GM23338 (cell line): ENCODE data around the gene ZC2HC1B. TPM values are rescaled to one million over a fixed set of nuclear protein-coding genes. Genes with fewer than 3 reads are reported as not detected.
A peak's percentile ranks its signal among the peaks of the same experiment; 100 is the strongest.

ENCODE experiments used
- ATAC-seq: fragments of 200-7000 bp; cut with Tn5 transposase; 3 replicates; pipeline ENCODE4 v1.9.1; 2020
- DNase-seq: peaks from one replicate; pipeline ENCODE4 v3.0.0-alpha.2; 2015; ENCODE audit warnings: low spot score
- H2AFZ ChIP-seq: fragments of 200-600 bp; sonication (generic); 2 replicates; pipeline ENCODE4 v1.8.0; 2016; ENCODE audit warnings: antibody characterized with exemption, mild to moderate bottlenecking, moderate library complexity
- H3F3A ChIP-seq: fragments of 200-600 bp; sonication (generic); replicated peaks from 2 replicates; pipeline ENCODE4 v1.8.0; 2017; ENCODE audit warnings: antibody characterized with exemption, mixed run types, low read depth
- H3K27ac ChIP-seq: fragments of 200-600 bp; sonication (generic); 2 replicates; pipeline ENCODE4 v1.6.1; 2016; ENCODE audit warnings: low read depth
- H3K27me3 ChIP-seq: fragments of 200-600 bp; sonication (generic); 2 replicates; pipeline ENCODE4 v1.8.0; 2016; ENCODE audit warnings: mild to moderate bottlenecking, mixed run types, moderate library complexity; ENCODE audit not compliant: insufficient read depth
- H3K36me3 ChIP-seq: fragments of 200-600 bp; sonication (generic); 2 replicates; pipeline ENCODE4 v1.8.0; 2016; ENCODE audit warnings: mild to moderate bottlenecking; ENCODE audit not compliant: insufficient read depth
- H3K4me1 ChIP-seq: fragments of 200-600 bp; sonication (generic); 2 replicates; pipeline ENCODE4 v1.8.0; 2016; ENCODE audit warnings: mild to moderate bottlenecking, moderate library complexity; ENCODE audit not compliant: insufficient read depth
- H3K4me2 ChIP-seq: fragments of 200-600 bp; sonication (generic); 2 replicates; pipeline ENCODE4 v1.7.1; 2017; ENCODE audit warnings: mixed run types
- H3K4me3 ChIP-seq: fragments of 200-600 bp; sonication (generic); 2 replicates; pipeline ENCODE4 v1.6.1; 2016; ENCODE audit warnings: mixed run types
- H3K79me2 ChIP-seq: fragments of 200-600 bp; sonication (generic); replicated peaks from 2 replicates; pipeline ENCODE4 v1.8.0; 2017; ENCODE audit warnings: mild to moderate bottlenecking; ENCODE audit not compliant: insufficient read depth
- H3K9me2 ChIP-seq: fragments of 200-600 bp; sonication (generic); 2 replicates; pipeline ENCODE4 v1.8.0; 2017; ENCODE audit not compliant: insufficient read depth
- H4K20me1 ChIP-seq: fragments of 200-600 bp; sonication (generic); replicated peaks from 2 replicates; pipeline ENCODE4 v1.8.0; 2017; ENCODE audit warnings: mild to moderate bottlenecking; ENCODE audit not compliant: insufficient read depth
- H3K27ac Mint-ChIP-seq: 2 replicates; pipeline ENCODE4 v1.8.0; 2020; ENCODE audit warnings: inconsistent platforms, mild to moderate bottlenecking, moderate library complexity, mixed read lengths
- H3K27me3 Mint-ChIP-seq: 3 replicates; pipeline ENCODE4 v1.8.0; 2022; ENCODE audit warnings: low read depth, mild to moderate bottlenecking, moderate library complexity, mixed read lengths, inconsistent platforms; ENCODE audit not compliant: insufficient read depth, poor library complexity
- H3K36me3 Mint-ChIP-seq: 3 replicates; pipeline ENCODE4 v1.8.0; 2021; ENCODE audit warnings: low read depth, mild to moderate bottlenecking, inconsistent platforms, moderate library complexity, mixed read lengths
- H3K4me1 Mint-ChIP-seq: 3 replicates; pipeline ENCODE4 v1.8.0; 2020; ENCODE audit warnings: mild to moderate bottlenecking, inconsistent platforms, mixed read lengths
- H3K4me3 Mint-ChIP-seq: 3 replicates; pipeline ENCODE4 v1.8.0; 2021; ENCODE audit warnings: moderate library complexity, mild to moderate bottlenecking, inconsistent platforms, mixed read lengths
- H3K9me3 Mint-ChIP-seq: 3 replicates; pipeline ENCODE4 v1.8.0; 2020; ENCODE audit warnings: moderate library complexity, mild to moderate bottlenecking, inconsistent platforms, mixed read lengths
- CREB1 ChIP-seq: fragments of 250-450 bp; sonication (Bioruptor Pico); IDR thresholded peaks from 2 replicates; pipeline ENCODE4 v1.5.0; 2020; ENCODE audit warnings: low read depth, mild to moderate bottlenecking, moderate library complexity
- EZH2 ChIP-seq: fragments of 200-600 bp; sonication (generic); IDR thresholded peaks from one replicate; pipeline ENCODE4 v1.8.0; 2017; ENCODE audit warnings: antibody characterized with exemption, mild to moderate bottlenecking, low read depth; ENCODE audit not compliant: unreplicated experiment
- EZH2phosphoT487 ChIP-seq: fragments of 200-600 bp; sonication (generic); IDR thresholded peaks from one replicate; pipeline ENCODE4 v1.8.1; 2018; ENCODE audit warnings: antibody characterized with exemption; ENCODE audit not compliant: unreplicated experiment
- JUNB ChIP-seq: IDR thresholded peaks from one replicate; pipeline ENCODE4 v1.6.1; 2016; ENCODE audit warnings: antibody characterized with exemption; ENCODE audit not compliant: unreplicated experiment
- NANOG ChIP-seq: IDR thresholded peaks from 2 replicates; pipeline ENCODE4 v1.6.1; 2016; ENCODE audit warnings: antibody characterized with exemption, borderline replicate concordance
- POLR2AphosphoS5 ChIP-seq: IDR thresholded peaks from 2 replicates; pipeline ENCODE4 v1.6.1; 2016; ENCODE audit warnings: antibody characterized with exemption, low read depth
- STAT1 ChIP-seq: IDR thresholded peaks from one replicate; pipeline ENCODE4 v1.6.1; 2016; ENCODE audit warnings: antibody characterized with exemption; ENCODE audit not compliant: unreplicated experiment
- ZNF114 ChIP-seq: fragments of 250-450 bp; sonication (Bioruptor Pico); IDR thresholded peaks from 2 replicates; pipeline ENCODE4 v1.5.0; 2020; ENCODE audit warnings: mild to moderate bottlenecking, moderate library complexity
- ZNF331 ChIP-seq: fragments of 250-450 bp; sonication (Bioruptor Pico); IDR thresholded peaks from 2 replicates; pipeline ENCODE4 v1.5.0; 2020; ENCODE audit warnings: low read depth, mild to moderate bottlenecking, moderate library complexity
- polyA plus RNA-seq: library from polyadenylated mRNA; unstranded; fragments of >200 nt; fragmentation: Nextera tagmentation; extraction: Ambion mirVana; gene quantifications from 2 replicates; pipeline ENCODE4 v1.2.1, GENCODE V29; 2016
- total RNA-seq: library from RNA; depleted of rRNA; stranded (reverse); fragments of >200 nt; shearing (Covaris generic); gene quantifications from 2 replicates; pipeline ENCODE4 v1.2.3, GENCODE V29; 2014
- TF ChIP-seq, protein P1 (sequence below): IDR thresholded peaks from 2 replicates; pipeline ENCODE4 v1.6.1; 2016; ENCODE audit warnings: antibody characterized with exemption
- TF ChIP-seq, protein P2 (sequence below), 2 experiments: fragments of 200-600 bp in 1 of 2; sonication (generic) in 1 of 2; conservative IDR thresholded peaks; 2 replicates each; pipeline versions ENCODE4 v1.5.1 to v1.6.1; 2016 to 2017; ENCODE audit warnings: antibody characterized with exemption in 2 of 2, low read depth in 2 of 2, mild to moderate bottlenecking in 2 of 2, moderate library complexity in 1 of 2

The ZC2HC1B gene
- total and polyA plus RNA-seq, 2 experiments from 2014 or later = not detected

DNA sequence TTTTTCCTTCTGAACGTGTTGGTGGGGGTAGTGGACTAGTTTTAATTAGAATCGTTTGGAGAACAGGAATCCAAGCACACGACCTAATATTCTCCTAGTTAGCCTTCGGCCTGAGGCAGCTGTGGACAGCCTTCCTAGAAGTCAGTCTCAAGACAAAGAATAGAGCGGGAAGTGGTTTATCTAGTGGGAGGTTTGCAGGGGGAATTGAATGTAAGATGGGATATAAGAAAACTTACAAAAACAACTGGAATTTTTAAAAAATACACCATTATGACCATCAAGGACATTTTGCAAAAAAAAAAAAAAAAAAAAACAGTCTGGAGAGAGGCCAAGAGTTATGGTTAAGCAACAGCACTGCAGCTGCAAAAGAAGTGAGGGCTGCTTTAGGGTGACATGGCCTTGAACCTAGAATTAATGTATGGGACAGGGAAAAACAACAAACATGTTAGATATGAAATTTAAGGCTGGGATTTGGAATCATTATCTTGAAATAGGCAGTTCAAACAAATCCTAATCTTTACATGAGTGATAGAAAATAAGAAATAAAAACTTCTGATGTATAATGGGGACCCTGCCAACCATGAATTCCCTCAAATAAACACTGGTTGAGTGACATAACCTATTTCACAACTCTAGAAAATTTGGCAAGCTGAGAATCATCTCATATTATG, 103.6 kb downstream of the ZC2HC1B start:
- Mint-ChIP-seq H3K27ac (no peak overlapping the region), H3K4me1 (peaks cover 59% of the 10 kb centered on the region), H3K27me3 (peaks cover 98% of the 10 kb centered on the region), H3K36me3 (no peaks in the 10 kb centered on the region), H3K4me3 (no peak overlapping the region), H3K9me3 (no peaks in the 10 kb centered on the region)
- Histone ChIP-seq H4K20me1 (peaks cover 8% of the 10 kb centered on the region; the same call in 1 of the 2 replicates), H3K4me3 (no peak overlapping the region), H3K27ac (no peak overlapping the region), H3K27me3 (peaks cover 100% of the 10 kb centered on the region), H3K4me2 (no peak overlapping the region), H3K36me3 (no peaks in the 10 kb centered on the region), H3K79me2 (no peaks in the 10 kb centered on the region), H3F3A (0 out of 2 replicates have a peak, but pooled peaks cover 5% of the 10 kb centered on the region), H3K9me2 (no peaks in the 10 kb centered on the region), H3K4me1 (peaks cover 59% of the 10 kb centered on the region), H2AFZ (no peak overlapping the region)
- ATAC-seq (no peak), DNase-seq (no peak)
- TF ChIP-seq ZNF331 (no peak), EZH2phosphoT487 (no peak), POLR2AphosphoS5 (no peak), CREB1 (no peak)
- TF ChIP-seq, protein P1, sequence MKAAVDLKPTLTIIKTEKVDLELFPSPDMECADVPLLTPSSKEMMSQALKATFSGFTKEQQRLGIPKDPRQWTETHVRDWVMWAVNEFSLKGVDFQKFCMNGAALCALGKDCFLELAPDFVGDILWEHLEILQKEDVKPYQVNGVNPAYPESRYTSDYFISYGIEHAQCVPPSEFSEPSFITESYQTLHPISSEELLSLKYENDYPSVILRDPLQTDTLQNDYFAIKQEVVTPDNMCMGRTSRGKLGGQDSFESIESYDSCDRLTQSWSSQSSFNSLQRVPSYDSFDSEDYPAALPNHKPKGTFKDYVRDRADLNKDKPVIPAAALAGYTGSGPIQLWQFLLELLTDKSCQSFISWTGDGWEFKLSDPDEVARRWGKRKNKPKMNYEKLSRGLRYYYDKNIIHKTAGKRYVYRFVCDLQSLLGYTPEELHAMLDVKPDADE = no peak

DNA sequence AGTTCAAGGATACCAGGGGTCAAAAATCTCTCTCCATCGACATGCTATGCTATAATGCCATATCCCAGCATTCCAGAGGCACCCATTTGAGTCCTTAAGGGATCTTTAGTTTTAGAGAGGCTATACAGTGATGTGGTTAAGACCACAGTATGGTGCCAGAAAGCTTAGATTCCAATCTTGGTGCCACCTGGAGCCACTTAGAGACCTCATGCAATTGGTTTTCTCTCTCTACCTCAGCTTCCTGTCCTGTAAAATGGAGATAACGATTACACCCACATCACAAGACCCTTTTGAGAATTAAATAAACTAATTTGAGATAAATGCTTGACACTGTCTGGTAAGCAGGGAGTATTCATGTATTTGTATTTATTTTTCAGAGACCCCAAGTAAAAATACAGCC, 104.8 kb downstream of the ZC2HC1B start:
- Histone ChIP-seq H4K20me1 (peaks cover 5% of the 10 kb centered on the region; the same call in 1 of the 2 replicates), H3K4me3 (no peak overlapping the region), H3K4me1 (peaks cover 55% of the 10 kb centered on the region), H3K4me2 (no peak overlapping the region), H3K27me3 (peaks cover 96% of the 10 kb centered on the region), H3K27ac (no peak overlapping the region), H3K9me2 (no peaks in the 10 kb centered on the region), H3K36me3 (no peaks in the 10 kb centered on the region), H3K79me2 (no peaks in the 10 kb centered on the region), H2AFZ (no peak overlapping the region), H3F3A (0 out of 2 replicates have a peak, but pooled peaks cover 3% of the 10 kb centered on the region)
- peak; percentile 86 for DNase-seq
- Mint-ChIP-seq H3K4me3 (no peak overlapping the region), H3K27ac (no peak overlapping the region), H3K4me1 (peaks cover 58% of the 10 kb centered on the region), H3K27me3 (peaks cover 98% of the 10 kb centered on the region), H3K9me3 (no peaks in the 10 kb centered on the region), H3K36me3 (no peaks in the 10 kb centered on the region)
- peak; percentile 67 for TF ChIP-seq POLR2AphosphoS5
- no peak for TF ChIP-seq EZH2phosphoT487
- TF ChIP-seq NANOG = peak; percentile 26; the same call in 1 of the 2 replicates
- ATAC-seq = peak; percentile 12

DNA sequence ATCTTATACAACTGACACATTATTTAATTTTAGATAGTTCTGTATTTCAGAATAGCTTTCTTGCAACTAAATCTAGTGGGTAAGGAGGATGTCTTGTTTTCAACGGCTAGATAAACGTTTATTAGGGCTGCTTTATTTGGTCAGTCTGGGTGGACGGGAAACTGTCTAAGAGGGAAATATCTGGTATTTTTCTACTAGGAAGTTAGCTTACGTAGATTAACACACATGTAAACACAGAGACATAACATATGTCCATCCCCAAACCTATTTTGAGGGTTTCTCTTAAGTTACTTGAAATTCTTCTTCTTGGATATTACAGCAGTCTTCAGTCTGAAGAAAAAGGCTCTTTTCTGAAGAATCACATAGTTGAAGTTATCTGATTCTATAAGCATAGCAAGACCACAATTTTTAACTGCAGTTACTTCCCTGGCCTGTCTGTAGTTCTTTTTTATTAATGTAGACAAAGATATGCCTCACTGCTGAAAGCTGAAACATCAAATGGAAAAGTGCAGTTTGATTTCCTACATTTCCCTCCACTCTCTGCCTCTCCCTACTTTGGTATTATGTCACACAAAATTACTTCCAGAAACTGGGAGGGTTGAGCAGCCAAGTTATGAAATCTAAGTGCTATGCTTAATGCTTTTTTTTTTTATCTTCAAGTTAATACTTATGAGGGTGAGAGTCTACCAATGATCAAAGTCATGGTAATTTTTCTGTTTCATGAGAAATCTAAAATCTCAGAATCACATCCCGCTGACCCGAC, 106.4 kb downstream of the ZC2HC1B start:
- H4K20me1 ChIP-seq = peaks cover 3% of the 10 kb centered on the region; the same call in 1 of the 2 replicates
- H3K36me3 ChIP-seq = no peaks in the 10 kb centered on the region
- H3K79me2 ChIP-seq = no peaks in the 10 kb centered on the region
- H3K4me3 ChIP-seq = no peak overlapping the region
- H3K27ac ChIP-seq = no peak overlapping the region
- Mint-ChIP-seq H3K4me3 (no peak overlapping the region), H3K4me1 (peaks cover 54% of the 10 kb centered on the region), H3K36me3 (no peaks in the 10 kb centered on the region), H3K9me3 (no peaks in the 10 kb centered on the region), H3K27ac (no peak overlapping the region), H3K27me3 (peaks cover 98% of the 10 kb centered on the region)
- DNase-seq (no peak), ATAC-seq (no peak)
- peaks cover 96% of the 10 kb centered on the region for H3K27me3 ChIP-seq
- no peaks in the 10 kb centered on the region for H3K9me2 ChIP-seq
- H2AFZ ChIP-seq = no peak overlapping the region
- peaks cover 58% of the 10 kb centered on the region for H3K4me1 ChIP-seq
- no peaks in the 10 kb centered on the region for H3F3A ChIP-seq
- 0 out of 2 replicates have a peak overlapping the region, but pooled peaks have one; percentile 1 for H3K4me2 ChIP-seq
- TF ChIP-seq CREB1 (no peak), JUNB (no peak), ZNF114 (CRISPR knock-in tag) (no peak), EZH2 (no peak), STAT1 (no peak), NANOG (no peak), POLR2AphosphoS5 (no peak)
- TF ChIP-seq, protein P1 = no peak
- TF ChIP-seq, protein P2, sequence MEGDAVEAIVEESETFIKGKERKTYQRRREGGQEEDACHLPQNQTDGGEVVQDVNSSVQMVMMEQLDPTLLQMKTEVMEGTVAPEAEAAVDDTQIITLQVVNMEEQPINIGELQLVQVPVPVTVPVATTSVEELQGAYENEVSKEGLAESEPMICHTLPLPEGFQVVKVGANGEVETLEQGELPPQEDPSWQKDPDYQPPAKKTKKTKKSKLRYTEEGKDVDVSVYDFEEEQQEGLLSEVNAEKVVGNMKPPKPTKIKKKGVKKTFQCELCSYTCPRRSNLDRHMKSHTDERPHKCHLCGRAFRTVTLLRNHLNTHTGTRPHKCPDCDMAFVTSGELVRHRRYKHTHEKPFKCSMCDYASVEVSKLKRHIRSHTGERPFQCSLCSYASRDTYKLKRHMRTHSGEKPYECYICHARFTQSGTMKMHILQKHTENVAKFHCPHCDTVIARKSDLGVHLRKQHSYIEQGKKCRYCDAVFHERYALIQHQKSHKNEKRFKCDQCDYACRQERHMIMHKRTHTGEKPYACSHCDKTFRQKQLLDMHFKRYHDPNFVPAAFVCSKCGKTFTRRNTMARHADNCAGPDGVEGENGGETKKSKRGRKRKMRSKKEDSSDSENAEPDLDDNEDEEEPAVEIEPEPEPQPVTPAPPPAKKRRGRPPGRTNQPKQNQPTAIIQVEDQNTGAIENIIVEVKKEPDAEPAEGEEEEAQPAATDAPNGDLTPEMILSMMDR (conservative IDR thresholded peaks at IDR 0.05; ENCODE audit: low read depth in 2 of 2) = no peak
